Measurements from ENCODE around the gene RAB6A. TPM values are rescaled to one million over a fixed set of nuclear protein-coding genes. Genes with fewer than 3 reads are reported as not detected.
"Not testable (repeated sequence)": the region's sequence is repeated elsewhere in the genome, so short reads cannot be mapped to it uniquely, and the experiment has no call there.

The RAB6A gene
- total RNA-seq, 1 donor from 2014 or later = 137 TPM

GRCh38 chr11:73716153-73717056 lies 44.5 kb downstream of the RAB6A start:
- no peak for ATAC-seq

- no peak for ATAC-seq
Observed at GRCh38 chr11:73715541-73715940, 45.3 kb downstream of the RAB6A start.

GRCh38 chr11:73710964-73711363 lies 49.9 kb downstream of the RAB6A start:
- no peak for ATAC-seq

GRCh38 chr11:73705053-73705452 lies 55.8 kb downstream of the RAB6A start:
- peak; percentile 29 for ATAC-seq

- ATAC-seq = no peak
Observed at GRCh38 chr11:73693899-73694525, 66.9 kb downstream of the RAB6A start.

GRCh38 chr11:73680687-73681086 lies 80.2 kb downstream of the RAB6A start:
- ATAC-seq = no peak

- not testable (repeated sequence) for ATAC-seq
Observed at GRCh38 chr11:73676552-73676951, 84.3 kb downstream of the RAB6A start.

- ATAC-seq = peak; percentile 43
Observed at GRCh38 chr11:73671701-73672100, 89.2 kb downstream of the RAB6A start.

GRCh38 chr11:73670808-73671207 lies 90.1 kb downstream of the RAB6A start:
- no peak for ATAC-seq

- ATAC-seq = no peak
Observed at GRCh38 chr11:73667891-73668290, 93.0 kb downstream of the RAB6A start.

GRCh38 chr11:73664877-73665276 lies 96.0 kb downstream of the RAB6A start:
- ATAC-seq = no peak

- no peak for ATAC-seq
Observed at GRCh38 chr11:73663604-73664495, 97.0 kb downstream of the RAB6A start.

GRCh38 chr11:73662445-73663157 lies 98.3 kb downstream of the RAB6A start:
- ATAC-seq = no peak

GRCh38 chr11:73661035-73661628 lies 99.7 kb downstream of the RAB6A start:
- ATAC-seq = peak; percentile 93

GRCh38 chr11:73660497-73661034 lies 100.3 kb downstream of the RAB6A start:
- peak; percentile 22 for ATAC-seq

- ATAC-seq = peak; percentile 66
Observed at GRCh38 chr11:73659961-73660360, 100.9 kb downstream of the RAB6A start.

- no peak for ATAC-seq
Observed at GRCh38 chr11:73656985-73657384, 103.9 kb downstream of the RAB6A start.

- ATAC-seq = no peak
Observed at GRCh38 chr11:73655686-73656085, 105.2 kb downstream of the RAB6A start.

GRCh38 chr11:73654482-73655021 lies 106.3 kb downstream of the RAB6A start:
- no peak for ATAC-seq

- no peak for ATAC-seq
Observed at GRCh38 chr11:73653996-73654395, 106.9 kb downstream of the RAB6A start.

Measured in esophagus mucosa (tissue), 1 donor.